ENCODE results near the gene ENTPD8.

ENTPD8 gene

DNA sequence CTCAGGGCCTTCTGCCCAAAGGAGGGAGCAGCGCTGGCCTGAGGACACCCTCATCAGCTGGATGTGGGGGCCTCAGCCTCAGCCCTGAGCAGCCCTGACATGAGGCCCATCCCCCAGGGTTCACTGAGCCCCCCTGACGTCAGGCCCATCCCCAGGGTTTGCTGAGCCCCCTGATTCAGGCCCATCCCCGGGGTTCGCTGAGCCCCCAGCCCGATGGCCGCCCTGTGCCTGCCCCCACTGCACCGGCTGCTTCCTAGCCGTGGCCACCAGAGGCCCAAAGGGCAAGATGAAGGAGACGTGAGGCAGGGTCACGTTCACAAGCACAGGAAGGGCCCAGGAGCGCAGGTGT, 37.4 kb upstream of the ENTPD8 start:
- H3K14ac ChIP-seq (ENCODE audit: low read length in 2 of 2) = peak overlapping the region in 1 of 2 experiments; percentile 26
- no peak overlapping the region for H3K9ac ChIP-seq (ENCODE audit: low read length)
- no peaks in the 10 kb centered on the region for H3K36me3 ChIP-seq (ENCODE audit: control insufficient read depth in 1 of 2, insufficient read depth in 2 of 2, low read depth in 1 of 2, low read length in 2 of 2)
- H4K8ac ChIP-seq (ENCODE audit: low read length) = no peak overlapping the region
- H3K18ac ChIP-seq (ENCODE audit: low read depth in 1 of 2, low read length in 2 of 2) = peak overlapping the region in 1 of 2 experiments; percentile 26
- H3K4me3 ChIP-seq (ENCODE audit: insufficient read depth in 1 of 2, low read depth in 1 of 2, low read length in 2 of 2) = no peak overlapping the region
- no peak overlapping the region for H2BK5ac ChIP-seq (ENCODE audit: low read depth, low read length, poor library complexity, severe bottlenecking)
- no peak overlapping the region for H2BK15ac ChIP-seq (ENCODE audit: low read depth, poor library complexity, severe bottlenecking)
- H3K27ac ChIP-seq (ENCODE audit: low read length, poor library complexity, severe bottlenecking) = no peak overlapping the region
- H2AK5ac ChIP-seq (ENCODE audit: low read length, severe bottlenecking) = no peak overlapping the region
- no peak overlapping the region for H3K4ac ChIP-seq (ENCODE audit: low read depth in 1 of 2, low read length in 2 of 2)
- H2BK120ac ChIP-seq (ENCODE audit: low read depth, low read length) = no peak overlapping the region
- H2AFZ ChIP-seq (ENCODE audit: low read depth, low read length) = no peak overlapping the region
- H3K9me3 ChIP-seq (ENCODE audit: control insufficient read depth, low read length) = peaks cover 11% of the 10 kb centered on the region
- peaks cover 0 to 7% of the 10 kb centered on the region in 2 experiments for H3K27me3 ChIP-seq (ENCODE audit: control insufficient read depth in 1 of 2, insufficient read depth in 1 of 2, low read length in 2 of 2)
- no peak overlapping the region for H3K23ac ChIP-seq (ENCODE audit: low read length in 2 of 2)
- H2BK12ac ChIP-seq (ENCODE audit: low read length in 2 of 2) = no peak overlapping the region
- H3K4me1 ChIP-seq (ENCODE audit: control insufficient read depth, insufficient read depth, low read depth, low read length) = peaks cover 18% of the 10 kb centered on the region
- DNase-seq = no peak
- no peaks in the 10 kb centered on the region for H3K79me1 ChIP-seq (replicated peaks; ENCODE audit: low read length, poor library complexity, severe bottlenecking)
- no peak overlapping the region for H4K91ac ChIP-seq (ENCODE audit: low read length)
- 87% methylated on average over 11 of the region's 11 CpGs for WGBS
- no peak overlapping the region for H3K4me2 ChIP-seq (ENCODE audit: low read length, poor library complexity, severe bottlenecking)

DNA sequence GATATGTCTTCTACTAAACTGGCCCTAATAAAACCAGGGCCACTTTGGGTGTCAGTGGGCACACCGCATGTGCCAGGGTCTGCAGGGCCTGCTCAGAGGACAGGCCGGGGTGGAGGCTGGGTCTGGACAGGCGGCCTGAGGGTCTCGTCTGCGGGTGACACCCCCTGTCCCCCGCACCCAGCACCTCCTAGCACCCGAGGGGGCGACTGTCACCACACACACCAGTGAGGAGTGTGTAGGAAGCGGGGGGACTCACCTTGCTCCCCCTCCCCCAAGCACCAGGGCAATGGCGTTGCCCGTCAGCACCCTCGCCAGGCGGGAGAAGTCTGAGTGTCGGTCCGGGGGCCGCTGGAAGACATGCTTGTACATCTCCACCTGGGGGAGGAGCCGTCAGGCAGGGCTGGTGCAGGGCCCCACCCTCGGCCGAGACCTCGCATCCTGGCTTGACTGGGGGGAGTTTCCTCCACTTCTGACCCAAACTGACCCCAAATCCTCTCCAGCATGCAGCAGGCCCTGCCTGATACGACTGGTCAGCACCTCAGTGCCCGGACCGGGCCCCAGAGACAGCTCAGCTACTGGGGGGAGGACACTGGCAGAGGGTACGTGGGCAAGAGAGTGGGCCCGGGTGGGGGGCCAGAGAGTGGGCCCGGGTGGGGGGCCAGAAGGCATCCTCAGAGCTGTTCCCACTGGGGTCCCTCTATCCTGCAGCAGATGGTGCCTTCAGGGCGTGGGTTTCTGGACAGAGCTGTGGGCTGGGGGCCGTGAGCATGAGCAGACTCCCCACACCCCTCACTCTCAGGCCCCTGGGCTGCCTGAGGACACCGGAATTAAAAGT, 36.8 kb upstream of the ENTPD8 start:
- H3K79me1 ChIP-seq (replicated peaks; ENCODE audit: low read length, poor library complexity, severe bottlenecking) = no peaks in the 10 kb centered on the region
- no peak overlapping the region for H2BK15ac ChIP-seq (ENCODE audit: low read depth, poor library complexity, severe bottlenecking)
- H4K91ac ChIP-seq (ENCODE audit: low read length) = no peak overlapping the region
- no peak overlapping the region for H3K27ac ChIP-seq (ENCODE audit: low read length, poor library complexity, severe bottlenecking)
- no peak overlapping the region for H2AK5ac ChIP-seq (ENCODE audit: low read length, severe bottlenecking)
- peaks cover 0 to 7% of the 10 kb centered on the region in 2 experiments for H3K27me3 ChIP-seq (ENCODE audit: control insufficient read depth in 1 of 2, insufficient read depth in 1 of 2, low read length in 2 of 2)
- H3K4me1 ChIP-seq (ENCODE audit: control insufficient read depth, insufficient read depth, low read depth, low read length) = peaks cover 18% of the 10 kb centered on the region
- no peak overlapping the region for H2BK120ac ChIP-seq (ENCODE audit: low read depth, low read length)
- H3K36me3 ChIP-seq (ENCODE audit: control insufficient read depth in 1 of 2, insufficient read depth in 2 of 2, low read depth in 1 of 2, low read length in 2 of 2) = no peaks in the 10 kb centered on the region
- no peak overlapping the region for H3K23ac ChIP-seq (ENCODE audit: low read length in 2 of 2)
- no peak overlapping the region for H2BK5ac ChIP-seq (ENCODE audit: low read depth, low read length, poor library complexity, severe bottlenecking)
- no peak overlapping the region for H4K8ac ChIP-seq (ENCODE audit: low read length)
- H3K4me3 ChIP-seq (ENCODE audit: insufficient read depth in 1 of 2, low read depth in 1 of 2, low read length in 2 of 2) = peak overlapping the region in 1 of 2 experiments; percentile 24
- WGBS = 90% methylated on average over 25 of the region's 29 CpGs
- H3K4ac ChIP-seq (ENCODE audit: low read depth in 1 of 2, low read length in 2 of 2) = no peak overlapping the region
- no peak overlapping the region for H3K4me2 ChIP-seq (ENCODE audit: low read length, poor library complexity, severe bottlenecking)
- H2BK12ac ChIP-seq (ENCODE audit: low read length in 2 of 2) = no peak overlapping the region
- peak overlapping the region in 1 of 2 experiments; percentile 46 for H3K14ac ChIP-seq (ENCODE audit: low read length in 2 of 2)
- no peak for DNase-seq
- H3K9me3 ChIP-seq (ENCODE audit: control insufficient read depth, low read length) = peaks cover 11% of the 10 kb centered on the region
- H3K18ac ChIP-seq (ENCODE audit: low read depth in 1 of 2, low read length in 2 of 2) = peak overlapping the region in 1 of 2 experiments; percentile 26
- H3K9ac ChIP-seq (ENCODE audit: low read length) = no peak overlapping the region
- H2AFZ ChIP-seq (ENCODE audit: low read depth, low read length) = no peak overlapping the region

DNA sequence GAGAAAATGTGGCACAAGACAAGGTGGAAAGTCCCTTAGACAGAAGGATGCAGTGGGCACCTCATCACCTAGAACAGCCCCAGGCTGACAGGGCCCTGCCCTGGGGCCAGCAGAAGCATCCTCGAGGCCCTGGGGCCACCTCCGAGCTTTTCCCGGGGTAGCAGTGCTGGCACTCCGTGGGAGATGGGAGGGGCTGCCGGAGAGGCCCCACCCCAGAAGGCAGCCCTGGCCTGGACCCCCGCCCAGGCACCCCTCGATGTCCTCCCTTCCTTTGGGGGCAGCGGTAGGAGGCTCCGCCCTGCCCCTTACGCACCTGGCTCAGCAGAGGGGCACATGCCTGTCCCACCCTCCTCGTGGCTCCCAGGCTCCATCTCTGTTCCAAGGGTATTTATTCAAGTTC, 35.7 kb upstream of the ENTPD8 start:
- Histone ChIP-seq H2BK15ac (ENCODE audit: low read depth, poor library complexity, severe bottlenecking) (no peak overlapping the region), H2BK120ac (ENCODE audit: low read depth, low read length) (no peak overlapping the region), H2AK5ac (ENCODE audit: low read length, severe bottlenecking) (no peak overlapping the region), H2BK5ac (ENCODE audit: low read depth, low read length, poor library complexity, severe bottlenecking) (no peak overlapping the region), H3K14ac (ENCODE audit: low read length in 2 of 2) (no peak overlapping the region), H3K4me2 (ENCODE audit: low read length, poor library complexity, severe bottlenecking) (no peak overlapping the region), H3K9me3 (ENCODE audit: control insufficient read depth, low read length) (peaks cover 11% of the 10 kb centered on the region), H2BK12ac (ENCODE audit: low read length in 2 of 2) (no peak overlapping the region), H4K8ac (ENCODE audit: low read length) (no peak overlapping the region), H3K36me3 (ENCODE audit: control insufficient read depth in 1 of 2, insufficient read depth in 2 of 2, low read depth in 1 of 2, low read length in 2 of 2) (no peaks in the 10 kb centered on the region), H3K9ac (ENCODE audit: low read length) (no peak overlapping the region), H2AFZ (ENCODE audit: low read depth, low read length) (no peak overlapping the region), H3K27me3 (ENCODE audit: control insufficient read depth in 1 of 2, insufficient read depth in 1 of 2, low read length in 2 of 2) (peaks cover 0 to 7% of the 10 kb centered on the region in 2 experiments), H4K91ac (ENCODE audit: low read length) (no peak overlapping the region), H3K4ac (ENCODE audit: low read depth in 1 of 2, low read length in 2 of 2) (no peak overlapping the region), H3K79me1 (replicated peaks; ENCODE audit: low read length, poor library complexity, severe bottlenecking) (no peaks in the 10 kb centered on the region), H3K4me3 (ENCODE audit: insufficient read depth in 1 of 2, low read depth in 1 of 2, low read length in 2 of 2) (no peak overlapping the region), H3K23ac (ENCODE audit: low read length in 2 of 2) (no peak overlapping the region), H3K18ac (ENCODE audit: low read depth in 1 of 2, low read length in 2 of 2) (no peak overlapping the region), H3K4me1 (ENCODE audit: control insufficient read depth, insufficient read depth, low read depth, low read length) (peaks cover 11% of the 10 kb centered on the region), H3K27ac (ENCODE audit: low read length, poor library complexity, severe bottlenecking) (no peak overlapping the region)
- 85% methylated on average over 11 of the region's 11 CpGs for WGBS
- DNase-seq = no peak

DNA sequence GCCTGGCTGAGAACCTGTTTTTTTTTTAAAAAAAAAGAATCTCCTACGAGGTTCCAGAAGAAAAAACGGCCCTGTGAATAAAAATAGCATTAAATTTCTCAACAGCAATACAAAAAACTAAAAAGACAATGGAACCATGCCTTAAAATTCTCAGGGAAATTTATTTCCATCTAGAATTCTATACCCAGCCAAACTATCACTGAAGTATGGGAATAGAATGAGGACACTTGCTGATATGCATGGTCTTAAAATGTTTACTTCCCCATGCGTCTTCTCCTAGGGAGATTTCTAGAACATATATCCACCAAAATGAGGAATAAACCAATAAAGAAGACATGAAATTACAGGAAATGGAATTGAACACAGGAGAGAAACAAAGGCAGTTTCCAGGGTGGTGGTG, 34.5 kb upstream of the ENTPD8 start:
- no peak for DNase-seq
- no peak overlapping the region for H3K23ac ChIP-seq (ENCODE audit: low read length in 2 of 2)
- peaks cover 10% of the 10 kb centered on the region for H3K4me1 ChIP-seq (ENCODE audit: control insufficient read depth, insufficient read depth, low read depth, low read length)
- no peak overlapping the region for H2BK5ac ChIP-seq (ENCODE audit: low read depth, low read length, poor library complexity, severe bottlenecking)
- H3K79me1 ChIP-seq (replicated peaks; ENCODE audit: low read length, poor library complexity, severe bottlenecking) = no peaks in the 10 kb centered on the region
- H3K4me2 ChIP-seq (ENCODE audit: low read length, poor library complexity, severe bottlenecking) = no peak overlapping the region
- peaks cover 11% of the 10 kb centered on the region for H3K9me3 ChIP-seq (ENCODE audit: control insufficient read depth, low read length)
- no peak overlapping the region for H3K18ac ChIP-seq (ENCODE audit: low read depth in 1 of 2, low read length in 2 of 2)
- no peak overlapping the region for H2BK15ac ChIP-seq (ENCODE audit: low read depth, poor library complexity, severe bottlenecking)
- H2AFZ ChIP-seq (ENCODE audit: low read depth, low read length) = no peak overlapping the region
- no peak overlapping the region for H2BK12ac ChIP-seq (ENCODE audit: low read length in 2 of 2)
- H3K36me3 ChIP-seq (ENCODE audit: control insufficient read depth in 1 of 2, insufficient read depth in 2 of 2, low read depth in 1 of 2, low read length in 2 of 2) = no peaks in the 10 kb centered on the region
- no peak overlapping the region for H3K4ac ChIP-seq (ENCODE audit: low read depth in 1 of 2, low read length in 2 of 2)
- H2AK5ac ChIP-seq (ENCODE audit: low read length, severe bottlenecking) = no peak overlapping the region
- WGBS = 25% methylated on average over 1 of the region's 3 CpGs
- H3K4me3 ChIP-seq (ENCODE audit: insufficient read depth in 1 of 2, low read depth in 1 of 2, low read length in 2 of 2) = no peak overlapping the region
- no peak overlapping the region for H3K9ac ChIP-seq (ENCODE audit: low read length)
- H3K14ac ChIP-seq (ENCODE audit: low read length in 2 of 2) = no peak overlapping the region
- H4K91ac ChIP-seq (ENCODE audit: low read length) = no peak overlapping the region
- H3K27me3 ChIP-seq (ENCODE audit: control insufficient read depth in 1 of 2, insufficient read depth in 1 of 2, low read length in 2 of 2) = peaks cover 0 to 7% of the 10 kb centered on the region in 2 experiments
- no peak overlapping the region for H2BK120ac ChIP-seq (ENCODE audit: low read depth, low read length)
- H4K8ac ChIP-seq (ENCODE audit: low read length) = no peak overlapping the region
- H3K27ac ChIP-seq (ENCODE audit: low read length, poor library complexity, severe bottlenecking) = no peak overlapping the region

Measured in mesenchymal stem cell (in vitro differentiated cells and primary cell).